HG03280 (cell line): ENCODE measurements around the gene EDDM13.
"Not testable (repeated sequence)": the region's sequence is repeated elsewhere in the genome, so short reads cannot be mapped to it uniquely, and the experiment has no call there.

Experiments used
- ATAC-seq: cut with Tn5 transposase; IDR thresholded peaks from one replicate; pipeline ENCODE4 v1.9.1; 2021; ENCODE audit warnings: mild to moderate bottlenecking, moderate library complexity; ENCODE audit not compliant: unreplicated experiment

EDDM13 gene, protein sequence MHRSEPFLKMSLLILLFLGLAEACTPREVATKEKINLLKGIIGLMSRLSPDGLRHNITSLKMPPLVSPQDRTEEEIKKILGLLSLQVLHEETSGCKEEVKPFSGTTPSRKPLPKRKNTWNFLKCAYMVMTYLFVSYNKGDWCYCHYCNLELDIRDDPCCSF

DNA sequence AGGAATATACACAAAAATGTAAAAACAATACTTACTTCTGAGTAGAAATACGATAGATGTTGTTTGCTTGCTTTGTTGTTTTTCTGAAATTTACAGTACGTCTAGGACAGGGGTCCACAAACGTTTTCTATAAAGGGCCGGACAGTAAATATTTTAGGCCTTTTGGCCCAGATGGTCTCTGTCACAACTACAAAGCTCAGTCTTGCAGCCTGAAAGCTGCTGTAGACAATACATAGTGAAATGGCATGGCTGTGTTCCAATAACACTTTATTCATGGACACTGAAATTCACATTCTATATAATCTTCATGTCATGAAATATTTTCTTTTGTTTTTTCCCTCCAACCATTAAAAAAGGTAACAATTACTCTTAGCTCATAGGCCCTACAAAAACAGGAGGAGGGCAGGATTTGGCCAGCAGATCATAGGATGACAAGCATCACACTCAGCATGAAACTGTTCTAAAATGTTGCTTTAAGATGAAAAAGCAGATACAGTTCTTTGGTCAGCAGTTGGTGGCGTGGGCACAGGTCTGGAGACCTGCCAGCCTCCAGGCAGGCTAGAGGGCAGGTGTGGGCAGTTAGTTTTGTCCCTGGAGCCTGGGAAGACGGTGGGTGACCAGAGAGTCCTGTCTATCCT, at the start of gene EDDM13:
TSS of gene EDDM13 (plus strand) at position 588 of the 638 bp plus-strand sequence. CDS start 87 bp downstream, outside the sequence.
- no peak for ATAC-seq

GRCh38 chr19:56222901-56223300, 49.6 kb upstream of the EDDM13 start:
- no peak for ATAC-seq

DNA sequence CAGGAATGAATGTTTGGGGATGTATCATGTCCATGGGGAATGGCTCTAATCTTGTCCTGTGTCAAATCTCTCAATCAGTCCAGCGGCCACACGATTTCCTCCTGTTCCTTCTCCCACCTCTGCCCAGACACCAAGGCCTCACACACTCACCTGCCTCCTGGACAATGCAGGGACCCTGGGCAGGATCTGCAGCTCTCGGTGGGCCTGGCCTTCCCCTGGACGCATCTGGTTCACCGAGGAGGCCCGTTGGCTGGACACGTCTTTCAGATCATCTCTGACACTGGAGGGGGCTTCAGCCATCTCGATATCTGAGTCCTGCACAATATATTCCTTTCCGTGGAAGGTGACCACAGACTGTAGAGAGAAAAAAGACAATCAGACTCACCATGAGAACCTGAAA, 49.1 kb upstream of the EDDM13 start:
- no peak for ATAC-seq

GRCh38 chr19:56245121-56245740, 27.3 kb upstream of the EDDM13 start:
- no peak for ATAC-seq

GRCh38 chr19:56245764-56246163, 26.8 kb upstream of the EDDM13 start:
- not testable (repeated sequence) for ATAC-seq

DNA sequence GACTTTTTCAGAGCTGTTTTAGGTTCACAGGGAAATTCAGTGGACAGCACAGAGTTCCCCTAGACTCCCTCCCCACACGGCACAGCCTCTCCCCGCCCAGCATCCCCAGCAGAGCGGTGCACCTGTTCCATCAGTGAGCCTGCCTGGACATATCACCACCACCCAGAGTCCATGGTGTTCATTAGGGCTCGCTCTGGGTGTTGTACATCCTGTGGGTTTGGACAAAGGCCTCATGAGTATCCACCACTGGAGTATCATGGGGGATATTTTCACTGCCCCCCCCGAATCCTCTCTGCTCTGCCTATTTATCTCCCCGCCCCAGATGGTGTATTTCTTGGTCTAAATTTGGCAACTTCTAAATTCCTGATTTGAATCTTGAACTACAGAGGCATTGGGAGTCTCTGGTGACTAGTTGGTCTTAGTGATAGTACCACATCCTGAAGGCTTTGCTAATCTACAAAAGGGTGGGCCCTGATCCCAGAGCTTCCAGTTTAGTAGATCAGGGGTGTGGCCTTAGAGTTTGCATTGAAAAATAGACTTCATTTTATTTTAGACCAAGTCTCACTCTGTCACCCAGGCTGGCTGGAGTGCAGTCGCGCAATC, 23.7 kb upstream of the EDDM13 start:
- ATAC-seq = not testable (repeated sequence)

- ATAC-seq = no peak
These were observed 19.7 kb upstream of the EDDM13 start for GRCh38 chr19:56252699-56253422.

- no peak for ATAC-seq
These were observed 18.8 kb upstream of the EDDM13 start for GRCh38 chr19:56253737-56254136.

- no peak for ATAC-seq
These were observed 14.3 kb upstream of the EDDM13 start for GRCh38 chr19:56258272-56258671.

GRCh38 chr19:56261145-56261544, 11.4 kb upstream of the EDDM13 start:
- no peak for ATAC-seq

- ATAC-seq = not testable (repeated sequence)
These were observed 10.6 kb upstream of the EDDM13 start for GRCh38 chr19:56261932-56262331.

- no peak for ATAC-seq
These were observed 9.2 kb upstream of the EDDM13 start for GRCh38 chr19:56263319-56263718.

DNA sequence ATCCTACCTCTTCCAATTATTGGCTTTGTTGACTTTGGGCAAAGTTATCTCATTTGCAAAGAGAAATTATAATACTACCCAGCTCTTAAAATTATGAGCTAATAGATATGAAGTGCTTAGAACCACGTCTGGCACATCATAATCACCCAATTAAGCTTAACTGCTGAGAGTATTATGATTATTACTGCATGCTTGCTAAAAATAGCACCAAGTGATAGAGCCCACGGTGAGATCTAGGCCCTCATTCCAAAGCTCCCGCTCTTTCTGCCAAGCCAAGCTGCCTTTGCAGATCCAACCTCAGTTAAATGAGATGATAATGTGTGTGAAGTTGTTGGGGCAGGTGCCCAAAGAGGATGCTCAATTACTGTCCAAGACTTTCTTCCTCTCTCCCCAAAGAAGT, 6.5 kb upstream of the EDDM13 start:
- ATAC-seq = no peak

DNA sequence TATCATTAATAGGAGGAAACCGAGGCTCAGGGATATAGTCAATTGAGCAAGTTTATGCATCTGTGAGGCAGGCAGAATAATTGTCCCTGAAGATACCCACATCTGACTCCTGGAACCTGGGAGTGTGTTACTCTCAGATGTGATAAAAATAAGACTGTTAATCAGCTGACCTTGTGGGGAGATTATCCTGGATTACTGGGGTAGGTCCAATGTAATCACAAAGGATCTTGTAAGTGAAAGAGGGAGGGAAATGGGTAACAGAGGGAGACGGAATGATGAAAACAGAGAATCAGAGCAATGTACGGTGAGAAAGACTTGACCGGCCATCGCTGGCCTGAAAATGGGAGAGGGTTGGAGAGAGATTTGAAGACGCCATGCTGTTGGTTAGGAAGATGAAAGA, 3.2 kb upstream of the EDDM13 start:
- ATAC-seq = no peak

- ATAC-seq = no peak
These were observed 1.9 kb upstream of the EDDM13 start for GRCh38 chr19:56270676-56271075.

DNA sequence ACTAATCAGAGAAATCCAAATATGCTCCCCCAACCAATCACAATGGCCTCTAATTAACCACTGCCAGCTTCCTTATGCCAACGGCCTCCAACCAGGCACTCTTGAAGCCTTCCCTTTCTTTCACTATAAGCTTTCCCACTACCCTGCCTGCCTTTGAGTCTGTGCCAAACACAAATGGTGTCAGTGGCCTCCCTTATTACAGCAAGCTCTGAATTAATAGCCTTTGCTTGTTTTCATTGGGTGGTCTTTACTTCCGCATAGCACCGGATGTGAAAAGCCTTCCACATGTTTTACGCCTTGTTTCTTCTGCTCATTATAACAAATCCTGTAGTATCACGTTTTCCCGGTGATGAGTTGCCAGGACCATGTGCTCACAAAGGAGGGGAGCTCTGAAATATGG, 1.4 kb upstream of the EDDM13 start:
- no peak for ATAC-seq

DNA sequence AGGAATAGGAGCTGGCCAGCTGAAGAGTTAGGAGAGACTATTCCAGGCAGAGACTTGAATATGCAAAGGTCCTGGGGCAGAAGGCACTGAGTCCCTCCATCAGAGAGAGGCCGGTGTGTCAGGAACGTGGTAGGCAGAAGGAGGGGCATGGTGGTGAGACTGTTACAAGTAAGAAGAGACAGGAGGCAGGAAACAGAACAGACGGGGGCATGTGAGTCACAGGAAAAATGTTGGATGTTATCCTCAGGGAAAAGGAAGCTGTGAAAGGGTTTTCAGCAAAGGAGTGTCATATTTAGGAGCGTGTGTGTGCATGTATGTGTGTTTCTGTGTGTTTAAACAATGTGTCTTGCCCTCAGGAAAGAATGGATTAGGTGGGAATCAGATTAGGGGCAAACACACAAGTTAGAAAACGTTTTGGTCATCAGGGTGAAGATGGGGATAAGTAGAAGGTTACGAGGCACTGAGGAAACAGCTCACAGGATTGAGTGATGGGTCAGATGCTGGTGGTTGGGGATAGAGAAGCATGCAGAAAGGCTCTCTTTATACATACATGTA, 1.1 kb downstream of the EDDM13 start:
- ATAC-seq = no peak

DNA sequence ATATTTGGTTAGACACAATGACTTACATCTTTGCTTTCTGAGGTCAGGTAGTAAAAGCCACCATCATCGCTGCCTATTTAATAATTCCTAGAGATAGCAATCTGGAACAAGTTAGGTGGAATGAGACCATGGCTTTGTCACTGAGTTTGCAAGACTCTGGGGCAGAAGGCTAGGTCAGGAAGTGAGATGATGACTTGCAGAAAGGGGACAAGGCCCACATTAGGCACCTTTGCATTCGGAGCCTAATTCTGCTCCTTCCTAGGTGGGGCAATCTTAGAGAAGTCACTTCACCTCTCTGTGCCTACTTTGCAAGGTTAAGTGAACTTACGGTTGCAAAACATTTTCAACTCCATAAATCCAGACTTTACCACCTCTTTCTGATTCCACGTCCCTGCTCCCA, 10.3 kb downstream of the EDDM13 start:
- ATAC-seq = no peak

GRCh38 chr19:56284746-56285145, 12.2 kb downstream of the EDDM13 start:
- ATAC-seq = no peak

- ATAC-seq = no peak
These were observed 17.6 kb downstream of the EDDM13 start for GRCh38 chr19:56290104-56290503.

GRCh38 chr19:56291867-56292266, 19.3 kb downstream of the EDDM13 start:
- ATAC-seq = no peak
